Ishikawa (cell line): ENCODE measurements around the gene MTA1.
A peak's percentile ranks its signal among the peaks of the same experiment; 100 is the strongest.

Experiments used
- CEBPB ChIP-seq: IDR thresholded peaks from 2 replicates; pipeline ENCODE4 v1.6.1; 2012
- CREB1 ChIP-seq: IDR thresholded peaks from 2 replicates; pipeline ENCODE4 v1.6.1; 2012; ENCODE audit warnings: low read depth
- EGR1 ChIP-seq: IDR thresholded peaks from 2 replicates; pipeline ENCODE4 v1.6.1; 2012
- EP300 ChIP-seq: IDR thresholded peaks from 2 replicates; pipeline ENCODE4 v1.6.1; 2012; ENCODE audit warnings: borderline replicate concordance
- FOXM1 ChIP-seq: IDR thresholded peaks from 2 replicates; pipeline ENCODE4 v1.6.1; 2012; ENCODE audit warnings: low read depth, borderline replicate concordance
- NFIC ChIP-seq: IDR thresholded peaks from 2 replicates; pipeline ENCODE4 v1.6.1; 2012
- RAD21 ChIP-seq: IDR thresholded peaks from 2 replicates; pipeline ENCODE4 v1.6.1; 2012; ENCODE audit warnings: low read depth
- TAF1 ChIP-seq: IDR thresholded peaks from 2 replicates; pipeline ENCODE4 v1.6.1; 2012; ENCODE audit warnings: low read depth, mild to moderate bottlenecking
- TCF12 ChIP-seq: IDR thresholded peaks from 2 replicates; pipeline ENCODE4 v1.6.1; 2012; ENCODE audit warnings: low read depth
- TEAD4 ChIP-seq: IDR thresholded peaks from 2 replicates; pipeline ENCODE4 v1.6.1; 2012
- YY1 ChIP-seq: IDR thresholded peaks from 2 replicates; pipeline ENCODE4 v1.6.1; 2012; ENCODE audit warnings: low read depth
- ZBTB7A ChIP-seq: IDR thresholded peaks from 2 replicates; pipeline ENCODE4 v1.6.1; 2012; ENCODE audit warnings: low read depth
- TF ChIP-seq, protein P1 (sequence below): IDR thresholded peaks from 2 replicates; pipeline ENCODE4 v1.6.1; 2012
- TF ChIP-seq, protein P2 (sequence below): IDR thresholded peaks from 2 replicates; pipeline ENCODE4 v1.6.1; 2012
- TF ChIP-seq, protein P3 (sequence below): IDR thresholded peaks from 2 replicates; pipeline ENCODE4 v1.6.1; 2012; ENCODE audit warnings: low read depth, mild to moderate bottlenecking

The MTA1 gene

DNA sequence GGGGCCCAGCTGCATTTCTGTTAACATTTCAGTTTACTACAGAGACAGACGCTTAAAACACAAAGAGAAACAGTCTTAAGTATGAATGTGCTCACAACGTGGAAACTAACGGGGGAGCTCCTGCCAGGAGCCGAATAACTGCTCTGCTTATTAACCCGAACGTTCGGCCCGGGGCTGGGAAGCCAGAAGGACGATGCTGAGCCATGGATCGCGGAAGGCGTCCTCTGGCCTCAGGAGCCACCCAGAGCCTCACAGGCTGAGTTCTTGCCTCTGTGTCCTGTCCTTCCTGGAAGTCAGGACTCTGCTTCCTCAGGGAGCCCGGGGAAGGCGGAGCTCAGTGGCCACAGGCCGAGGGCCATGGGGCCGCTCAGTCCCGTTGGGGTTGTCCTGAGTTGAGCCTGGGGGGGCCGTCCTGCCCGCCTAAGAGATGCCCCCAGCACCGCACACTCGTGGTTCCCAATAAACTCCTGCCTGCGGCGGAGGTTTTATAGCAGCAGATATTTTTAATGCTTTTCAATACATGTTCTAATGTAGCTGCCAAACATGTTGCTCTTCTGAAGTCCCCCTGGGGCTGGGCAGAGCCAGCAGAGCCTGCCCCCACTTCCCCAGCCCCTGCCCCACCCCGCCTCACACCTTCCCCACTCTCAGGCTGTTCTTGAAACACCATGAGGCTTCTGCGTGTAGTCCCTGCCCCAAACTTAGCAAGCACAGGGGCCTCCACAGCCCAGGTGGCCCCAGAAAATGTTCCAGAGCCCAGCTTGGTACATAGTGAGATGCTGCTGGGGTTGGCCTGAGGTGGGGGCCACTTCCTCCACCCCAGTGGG is 24.7 kb upstream of the MTA1 start:
- TF ChIP-seq YY1 (no peak), EP300 (no peak), EGR1 (no peak), TEAD4 (no peak)

DNA sequence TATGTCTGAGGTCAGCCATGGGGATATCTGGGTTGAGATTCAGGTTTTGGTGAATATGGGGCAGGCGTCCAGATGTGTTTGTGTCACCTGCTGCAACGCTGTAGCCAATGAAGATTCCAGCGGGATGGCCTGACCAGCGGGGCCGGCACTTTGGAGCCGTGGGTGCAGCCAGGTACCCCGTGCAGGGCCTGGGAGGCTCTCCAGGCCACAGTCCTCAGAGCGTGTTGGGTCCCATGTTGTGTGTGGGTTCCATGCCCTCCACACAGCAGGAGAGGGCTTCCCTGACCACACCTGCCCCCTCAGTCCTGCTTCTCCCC is 24.1 kb upstream of the MTA1 start:
- TF ChIP-seq EP300 (no peak), NFIC (no peak), EGR1 (no peak), TCF12 (no peak), CREB1 (no peak), ZBTB7A (no peak), RAD21 (no peak), FOXM1 (no peak), TAF1 (no peak), TEAD4 (no peak), YY1 (no peak)
- TF ChIP-seq, protein P1, sequence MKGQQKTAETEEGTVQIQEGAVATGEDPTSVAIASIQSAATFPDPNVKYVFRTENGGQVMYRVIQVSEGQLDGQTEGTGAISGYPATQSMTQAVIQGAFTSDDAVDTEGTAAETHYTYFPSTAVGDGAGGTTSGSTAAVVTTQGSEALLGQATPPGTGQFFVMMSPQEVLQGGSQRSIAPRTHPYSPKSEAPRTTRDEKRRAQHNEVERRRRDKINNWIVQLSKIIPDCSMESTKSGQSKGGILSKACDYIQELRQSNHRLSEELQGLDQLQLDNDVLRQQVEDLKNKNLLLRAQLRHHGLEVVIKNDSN, result no peak
- TF ChIP-seq, protein P2, sequence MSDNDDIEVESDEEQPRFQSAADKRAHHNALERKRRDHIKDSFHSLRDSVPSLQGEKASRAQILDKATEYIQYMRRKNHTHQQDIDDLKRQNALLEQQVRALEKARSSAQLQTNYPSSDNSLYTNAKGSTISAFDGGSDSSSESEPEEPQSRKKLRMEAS, result no peak
- TF ChIP-seq, protein P3, sequence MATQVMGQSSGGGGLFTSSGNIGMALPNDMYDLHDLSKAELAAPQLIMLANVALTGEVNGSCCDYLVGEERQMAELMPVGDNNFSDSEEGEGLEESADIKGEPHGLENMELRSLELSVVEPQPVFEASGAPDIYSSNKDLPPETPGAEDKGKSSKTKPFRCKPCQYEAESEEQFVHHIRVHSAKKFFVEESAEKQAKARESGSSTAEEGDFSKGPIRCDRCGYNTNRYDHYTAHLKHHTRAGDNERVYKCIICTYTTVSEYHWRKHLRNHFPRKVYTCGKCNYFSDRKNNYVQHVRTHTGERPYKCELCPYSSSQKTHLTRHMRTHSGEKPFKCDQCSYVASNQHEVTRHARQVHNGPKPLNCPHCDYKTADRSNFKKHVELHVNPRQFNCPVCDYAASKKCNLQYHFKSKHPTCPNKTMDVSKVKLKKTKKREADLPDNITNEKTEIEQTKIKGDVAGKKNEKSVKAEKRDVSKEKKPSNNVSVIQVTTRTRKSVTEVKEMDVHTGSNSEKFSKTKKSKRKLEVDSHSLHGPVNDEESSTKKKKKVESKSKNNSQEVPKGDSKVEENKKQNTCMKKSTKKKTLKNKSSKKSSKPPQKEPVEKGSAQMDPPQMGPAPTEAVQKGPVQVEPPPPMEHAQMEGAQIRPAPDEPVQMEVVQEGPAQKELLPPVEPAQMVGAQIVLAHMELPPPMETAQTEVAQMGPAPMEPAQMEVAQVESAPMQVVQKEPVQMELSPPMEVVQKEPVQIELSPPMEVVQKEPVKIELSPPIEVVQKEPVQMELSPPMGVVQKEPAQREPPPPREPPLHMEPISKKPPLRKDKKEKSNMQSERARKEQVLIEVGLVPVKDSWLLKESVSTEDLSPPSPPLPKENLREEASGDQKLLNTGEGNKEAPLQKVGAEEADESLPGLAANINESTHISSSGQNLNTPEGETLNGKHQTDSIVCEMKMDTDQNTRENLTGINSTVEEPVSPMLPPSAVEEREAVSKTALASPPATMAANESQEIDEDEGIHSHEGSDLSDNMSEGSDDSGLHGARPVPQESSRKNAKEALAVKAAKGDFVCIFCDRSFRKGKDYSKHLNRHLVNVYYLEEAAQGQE, result no peak

DNA sequence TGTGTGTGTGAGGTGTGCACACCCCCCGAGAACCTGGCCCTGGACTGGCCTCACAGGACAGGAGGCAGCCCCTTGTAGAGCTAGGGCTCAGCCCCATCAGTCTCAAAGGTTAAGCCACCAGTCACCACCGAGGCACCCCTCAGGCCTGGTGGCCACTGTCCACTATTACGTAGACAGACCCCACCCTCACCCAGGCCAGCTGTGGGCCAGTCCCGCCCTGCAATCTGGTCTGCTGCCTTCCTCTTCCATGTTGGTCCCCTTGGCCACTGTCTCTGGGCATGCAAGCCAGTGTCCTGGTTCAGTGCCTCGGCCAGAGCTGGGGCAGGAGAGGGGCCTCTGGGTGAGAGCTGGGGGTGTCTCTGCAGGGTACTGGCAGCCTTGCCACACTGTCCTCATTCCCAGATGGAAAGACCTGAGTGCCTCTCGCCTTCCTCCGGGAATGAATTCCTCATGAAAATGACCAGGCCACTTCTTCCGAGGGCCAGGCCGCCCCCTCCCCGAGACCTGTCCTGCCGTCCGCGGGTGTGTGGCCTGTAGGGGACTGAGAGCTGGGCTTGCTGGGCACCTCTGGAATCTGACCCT is 22.2 kb upstream of the MTA1 start:
- no peak for TF ChIP-seq RAD21
- TF ChIP-seq TCF12, result no peak
- no peak for TF ChIP-seq CREB1
- TF ChIP-seq CEBPB, result no peak
- no peak for TF ChIP-seq ZBTB7A
- no peak for TF ChIP-seq FOXM1
- no peak for TF ChIP-seq EGR1
- no peak for TF ChIP-seq YY1
- TF ChIP-seq, protein P2, result no peak
- no peak for TF ChIP-seq TEAD4
- TF ChIP-seq EP300, result no peak
- TF ChIP-seq TAF1, result no peak
- TF ChIP-seq, protein P1, result no peak
- TF ChIP-seq NFIC, result no peak
- TF ChIP-seq, protein P3, result no peak

DNA sequence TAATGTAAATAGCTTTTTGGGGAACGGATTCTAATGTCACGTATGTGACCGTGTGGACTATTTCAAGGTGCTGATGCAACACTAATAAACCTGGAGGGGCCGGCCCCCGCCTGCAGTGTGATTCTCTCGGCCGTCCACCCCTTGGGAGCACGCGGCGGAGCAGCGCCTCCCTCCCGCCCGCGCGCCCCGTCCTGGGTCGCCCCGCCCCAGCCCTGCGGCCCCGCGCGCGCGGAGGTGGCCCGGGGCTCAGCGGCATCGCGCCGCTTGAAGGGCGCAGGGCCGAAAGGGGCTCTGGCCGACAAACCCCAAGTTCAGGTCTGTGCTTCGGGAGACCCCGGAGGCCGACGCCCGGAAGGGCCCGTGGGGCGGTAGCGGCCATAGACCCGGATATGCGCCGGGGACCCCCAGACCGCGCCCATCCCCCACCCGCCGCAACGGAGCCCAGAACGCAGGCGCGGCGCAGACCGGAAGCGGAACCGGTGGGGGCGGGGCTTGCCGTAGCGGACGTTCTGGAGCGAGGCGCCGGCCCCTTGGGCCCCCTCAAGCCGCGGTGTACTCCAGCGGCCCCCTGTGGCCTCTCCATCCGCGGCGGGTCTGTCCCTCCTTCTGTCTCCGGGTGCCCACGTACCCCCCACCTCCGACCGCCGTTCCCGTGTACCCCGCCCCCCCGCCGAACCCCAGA is 21.4 kb upstream of the MTA1 start, which contains the start of gene TEX22:
Gene TEX22, plus strand, starts transcription at position 495 of the 682 bp plus-strand sequence. CDS start 803 bp downstream, outside the sequence.
- TF ChIP-seq NFIC (no peak), TAF1 (peak; percentile 88), TEAD4 (no peak), YY1 (0 out of 2 replicates have a peak, but pooled peaks have one; percentile 20), EP300 (no peak), FOXM1 (no peak), ZBTB7A (peak; percentile 93), EGR1 (no peak), RAD21 (peak; percentile 1; the same call in 1 of the 2 replicates), TCF12 (0 out of 2 replicates have a peak, but pooled peaks have one; percentile 55), CREB1 (no peak), CEBPB (no peak)
- TF ChIP-seq, protein P1, result no peak
- TF ChIP-seq, protein P2, result peak; percentile 95
- TF ChIP-seq, protein P3, result 0 out of 2 replicates have a peak, but pooled peaks have one; percentile 20
